HG02970 (cell line): ENCODE data around the gene SIK3.

Experiments used
- ATAC-seq: cut with Tn5 transposase; IDR thresholded peaks from one replicate; pipeline ENCODE4 v1.9.1; 2021; ENCODE audit warnings: mild to moderate bottlenecking, moderate library complexity, moderate number of reproducible peaks; ENCODE audit not compliant: unreplicated experiment, low FRiP score

Gene SIK3

GRCh38 chr11:117081908-117082307 lies 16.3 kb downstream of the SIK3 start:
- ATAC-seq, result no peak

- no peak for ATAC-seq
Observed at GRCh38 chr11:117080370-117080769, 17.9 kb downstream of the SIK3 start.

GRCh38 chr11:117076941-117077691 lies 21.1 kb downstream of the SIK3 start:
- ATAC-seq, result no peak

- no peak for ATAC-seq
Observed at GRCh38 chr11:117075186-117075585, 23.0 kb downstream of the SIK3 start.

- no peak for ATAC-seq
Observed at GRCh38 chr11:117074119-117074518, 24.1 kb downstream of the SIK3 start.

- no peak for ATAC-seq
Observed at GRCh38 chr11:117073539-117073938, 24.7 kb downstream of the SIK3 start.

- no peak for ATAC-seq
Observed at GRCh38 chr11:117072517-117073461, 25.4 kb downstream of the SIK3 start.

GRCh38 chr11:117071344-117071787 lies 26.9 kb downstream of the SIK3 start:
- ATAC-seq, result no peak

GRCh38 chr11:117070016-117070415 lies 28.2 kb downstream of the SIK3 start:
- no peak for ATAC-seq

GRCh38 chr11:117068303-117068860 lies 29.8 kb downstream of the SIK3 start:
- no peak for ATAC-seq

- ATAC-seq, result no peak
Observed at GRCh38 chr11:117066959-117067358, 31.3 kb downstream of the SIK3 start.

- no peak for ATAC-seq
Observed at GRCh38 chr11:117064275-117064674, 34.0 kb downstream of the SIK3 start.

- ATAC-seq, result no peak
Observed at GRCh38 chr11:117062498-117062897, 35.7 kb downstream of the SIK3 start.

GRCh38 chr11:117061256-117061655 lies 37.0 kb downstream of the SIK3 start:
- no peak for ATAC-seq

- no peak for ATAC-seq
Observed at GRCh38 chr11:117059611-117060148, 38.5 kb downstream of the SIK3 start.

- no peak for ATAC-seq
Observed at GRCh38 chr11:117058761-117059261, 39.4 kb downstream of the SIK3 start.

- ATAC-seq, result no peak
Observed at GRCh38 chr11:117057727-117058126, 40.5 kb downstream of the SIK3 start.

GRCh38 chr11:117057317-117057716 lies 40.9 kb downstream of the SIK3 start:
- ATAC-seq, result no peak

- no peak for ATAC-seq
Observed at GRCh38 chr11:117055469-117055868, 42.8 kb downstream of the SIK3 start.

- no peak for ATAC-seq
Observed at GRCh38 chr11:117054382-117054781, 43.8 kb downstream of the SIK3 start.
